Peyer's patch (tissue), 4 donors: ENCODE data around the gene PPWD1. TPM values are rescaled to one million over a fixed set of nuclear protein-coding genes. Genes with fewer than 3 reads are reported as not detected.

ENCODE experiments used
- DNase-seq, 3 donors: peaks; one replicate each; pipeline ENCODE4 v3.0.0-alpha.2; 2017 to 2019
- H3K27ac ChIP-seq, 4 donors: fragments of 200-600 bp; sonication (generic); one replicate each; pipeline ENCODE4 v1.5.1; 2016 to 2019
- H3K27me3 ChIP-seq, 2 donors: fragments of 200-600 bp; sonication (generic); one replicate each; pipeline ENCODE4 v1.5.1; 2019
- H3K36me3 ChIP-seq, 3 donors: fragments of 200-600 bp; sonication (generic); one replicate each; pipeline ENCODE4 v1.5.1; 2016 to 2019
- H3K4me1 ChIP-seq, 4 donors: fragments of 200-600 bp; sonication (generic); one replicate each; pipeline ENCODE4 v1.5.1; 2016 to 2019
- H3K4me3 ChIP-seq, 4 donors: fragments of 200-600 bp; sonication (generic); 1 replicate in 3 of 4; 2 replicates in 1 of 4; pipeline ENCODE4 v1.5.1; 2016 to 2019; ENCODE audit warnings: mild to moderate bottlenecking in 1 of 4
- H3K9me3 ChIP-seq, 4 donors: fragments of 200-600 bp; sonication (generic); one replicate each; pipeline ENCODE4 v1.5.1; 2016 to 2019; ENCODE audit warnings: mild to moderate bottlenecking in 1 of 4
- CTCF ChIP-seq, 6 experiments: fragments of 450-650 bp in 4 of 6; fragments of 200-600 bp in 2 of 6; sonication (generic) in 1 of 6; IDR thresholded peaks; one replicate each; pipeline ENCODE4 v1.5.1; 2017 to 2019; ENCODE audit warnings: antibody characterized with exemption in 6 of 6, mild to moderate bottlenecking in 3 of 6, moderate library complexity in 1 of 6
- POLR2A ChIP-seq, 2 donors: fragments of 450-650 bp; IDR thresholded peaks; one replicate each; pipeline ENCODE4 v1.5.1; 2017; ENCODE audit warnings: antibody characterized with exemption in 2 of 2, mild to moderate bottlenecking in 2 of 2, moderate library complexity in 2 of 2
- small RNA-seq, 2 donors: library from RNA; depleted of rRNA; stranded (forward); fragments of <200 nt; gene quantifications; one replicate each; pipeline ENCODE3, GENCODE V24; 2016
- total RNA-seq, 4 donors: library from RNA; depleted of rRNA; stranded (reverse); fragments of >200 nt; gene quantifications; one replicate each; pipeline ENCODE4 v1.1.0, GENCODE V29; 2016

PPWD1 gene
- total RNA-seq, 4 donors from 2014 or later: 31.2 to 84.2 (median 38.2) TPM

GRCh38 chr5:65624571-65625555, 61.8 kb downstream of the PPWD1 start, which contains the start of the genes SHLD3 and TRAPPC13:
Gene SHLD3 (plus strand): TSS chr5:65625027. CDS start chr5:65629588, 4,561 bp downstream.
Gene TRAPPC13 (plus strand): TSS chr5:65625027. CDS start chr5:65625061, 34 bp downstream.
- H3K27me3 ChIP-seq: no peaks in the 10 kb centered on the region
- H3K36me3 ChIP-seq: peaks cover 0 to 8% (median 0%) of the 10 kb centered on the region in 3 donors
- peak within 1 kb of the TSS; percentile 65 to 96 (median 76) for H3K4me3 ChIP-seq
- TF ChIP-seq CTCF (IDR thresholded peaks at IDR 0.05): peak in 3 of 6 experiments; percentile 13 to 26 (median 15)
- no peak for TF ChIP-seq POLR2A (IDR thresholded peaks at IDR 0.05)
- H3K4me1 ChIP-seq: peaks cover 0 to 32% (median 10%) of the 10 kb centered on the region in 4 donors
- H3K27ac ChIP-seq: peak within 1 kb of the TSS; percentile 76 to 91 (median 80)
- no peaks in the 10 kb centered on the region for H3K9me3 ChIP-seq
- peak; percentile 75 to 93 (median 83) for DNase-seq

GRCh38 chr5:65625743-65626142, 62.6 kb downstream of the PPWD1 start:
- no peak for DNase-seq
- no peak for TF ChIP-seq POLR2A (IDR thresholded peaks at IDR 0.05)
- TF ChIP-seq CTCF (IDR thresholded peaks at IDR 0.05): no peak

GRCh38 chr5:65630981-65631380, 67.9 kb downstream of the PPWD1 start:
- Histone ChIP-seq H3K27ac (no peak overlapping the region), H3K9me3 (no peaks in the 10 kb centered on the region), H3K36me3 (peaks cover 0 to 17% (median 0%) of the 10 kb centered on the region in 3 donors), H3K4me3 (no peak overlapping the region), H3K4me1 (peaks cover 0 to 8% (median 1%) of the 10 kb centered on the region in 4 donors), H3K27me3 (no peaks in the 10 kb centered on the region)
- TF ChIP-seq CTCF (IDR thresholded peaks at IDR 0.05) (no peak), POLR2A (IDR thresholded peaks at IDR 0.05) (no peak)
- no peak for DNase-seq

More at GRCh38 chr5:65625743-65626142, 62.6 kb downstream of the PPWD1 start:
- peak overlapping the region; percentile 65 to 96 (median 76) for H3K4me3 ChIP-seq
- peaks cover 0 to 11% (median 0%) of the 10 kb centered on the region in 3 donors for H3K36me3 ChIP-seq
- H3K27me3 ChIP-seq: no peaks in the 10 kb centered on the region
- H3K27ac ChIP-seq: no peak overlapping the region
- H3K9me3 ChIP-seq: no peaks in the 10 kb centered on the region
- H3K4me1 ChIP-seq: peaks cover 0 to 32% (median 10%) of the 10 kb centered on the region in 4 donors

Small RNA genes lying within 50 kb of the gene (small RNA-seq; reads per million reads assigned to genes)
- gene RNU6-540P: 0 reads per million in 2 donors

Other genes with a start within 250 kb of the PPWD1 start
- 10 to 100 TPM in 1 of 4 donors, 1 to 10 TPM in 2, under 1 TPM in 1; 0.80 to 13.2 (median 2.2) TPM for gene ADAMTS6, start 81.4 kb upstream of the PPWD1 start, total RNA-seq
- 10 to 100 TPM in 1 of 4 donors, 1 to 10 TPM in 3; 4.5 to 22.3 (median 8.5) TPM for gene CENPK, start 128 bp upstream of the PPWD1 start, total RNA-seq
- 10 to 100 TPM in 2 of 4 donors, 1 to 10 TPM in 2; 5.1 to 11.8 (median 10.0) TPM for gene TRIM23, start 61.0 kb downstream of the PPWD1 start, total RNA-seq
- gene SHLD3, start 61.7 kb downstream of the PPWD1 start, total RNA-seq: 1 to 10 TPM; 3.3 to 7.4 (median 3.6) TPM
- gene TRAPPC13, start 61.7 kb downstream of the PPWD1 start, total RNA-seq: 10 to 100 TPM; 19.0 to 27.1 (median 24.9) TPM
- gene SGTB, start 158.8 kb downstream of the PPWD1 start, total RNA-seq: 10 to 100 TPM in 1 of 4 donors, 1 to 10 TPM in 3; 1.9 to 16.5 (median 2.1) TPM
- gene NLN, start 158.9 kb downstream of the PPWD1 start, total RNA-seq: 10 to 100 TPM in 2 of 4 donors, 1 to 10 TPM in 2; 2.2 to 17.3 (median 9.8) TPM